Activated B cell treated with CpG ODN at 0.5 μM for 24 hours (primary cell): ENCODE results near the gene KRABD2.
A peak's percentile ranks its signal among the peaks of the same experiment; 100 is the strongest.

Source experiments
- ATAC-seq: fragments of 200-7000 bp; cut with Tn5 transposase; one replicate; pipeline ENCODE4 v1.10.0; 2021; ENCODE audit warnings: low read depth, mild to moderate bottlenecking, moderate library complexity
- CTCF ChIA-PET: fragments of 350-600 bp; sonication (Branson Sonifier 250); formaldehyde crosslinking; loops from one replicate; lab custom pipeline; 2021; ENCODE audit warnings: antibody characterized with exemption; lab: Charles Lee
- POLR2A ChIA-PET: fragments of 350-600 bp; sonication (Branson Sonifier 250); formaldehyde crosslinking; loops from one replicate; lab custom pipeline; 2021; ENCODE audit warnings: antibody characterized with exemption; lab: Charles Lee
- DNase-seq: peaks from one replicate; pipeline ENCODE4 v3.0.0; 2022
- H3K27ac Mint-ChIP-seq: one replicate; pipeline ENCODE4 v1.8.0; 2020; ENCODE audit warnings: mixed read lengths
- H3K27me3 Mint-ChIP-seq: one replicate; pipeline ENCODE4 v1.8.0; 2021; ENCODE audit warnings: mixed read lengths
- H3K36me3 Mint-ChIP-seq: one replicate; pipeline ENCODE4 v1.8.0; 2021; ENCODE audit warnings: low read depth, mixed read lengths
- H3K4me1 Mint-ChIP-seq: one replicate; pipeline ENCODE4 v1.8.0; 2021; ENCODE audit warnings: mixed read lengths
- H3K4me3 Mint-ChIP-seq: one replicate; pipeline ENCODE4 v1.8.0; 2020; ENCODE audit warnings: mild to moderate bottlenecking, mixed read lengths
- H3K9me3 Mint-ChIP-seq: one replicate; pipeline ENCODE4 v1.8.0; 2020; ENCODE audit warnings: mixed read lengths
- CTCF ChIP-seq: fragments of 200-600 bp; IDR thresholded peaks from one replicate; pipeline ENCODE4 v1.8.0; 2022; ENCODE audit warnings: antibody characterized with exemption, mild to moderate bottlenecking
- intact Hi-C: fragments of 100-400 bp; cut with micrococcal nuclease; formaldehyde crosslinking; loops from one replicate; pipeline ENCODE4 v1.15.1; 2024

KRABD2 gene

GRCh38 chr17:8376271-8377067 is at the start of gene KRABD2:
Gene KRABD2 (minus strand): TSS chr17:8376704.
- ChIA-PET CTCF (interaction anchor here (0.7 to 1.7 kb wide), 7 partner anchors 10 to 409 kb away, joined by 3 to 4 read pairs (median 4); no protein-coding TSS in a partner anchor), POLR2A (interaction anchor here (0.5 to 1.5 kb wide), 14 partner anchors 14 to 825 kb away, joined by 3 to 9 read pairs (median 4); partner anchors contain the start of genes CD68, NDEL1 and SLC25A35)
- Mint-ChIP-seq H3K36me3 (peaks cover 61% of the 10 kb centered on the region), H3K9me3 (no peaks in the 10 kb centered on the region), H3K27ac (peak within 1 kb of the TSS; percentile 80), H3K4me3 (peak within 1 kb of the TSS; percentile 90), H3K27me3 (no peaks in the 10 kb centered on the region), H3K4me1 (peaks cover 53% of the 10 kb centered on the region)
- no peak for TF ChIP-seq CTCF
- DNase-seq = peak; percentile 87
- peak; percentile 100 for ATAC-seq
- intact Hi-C loops = no loop called here

DNA sequence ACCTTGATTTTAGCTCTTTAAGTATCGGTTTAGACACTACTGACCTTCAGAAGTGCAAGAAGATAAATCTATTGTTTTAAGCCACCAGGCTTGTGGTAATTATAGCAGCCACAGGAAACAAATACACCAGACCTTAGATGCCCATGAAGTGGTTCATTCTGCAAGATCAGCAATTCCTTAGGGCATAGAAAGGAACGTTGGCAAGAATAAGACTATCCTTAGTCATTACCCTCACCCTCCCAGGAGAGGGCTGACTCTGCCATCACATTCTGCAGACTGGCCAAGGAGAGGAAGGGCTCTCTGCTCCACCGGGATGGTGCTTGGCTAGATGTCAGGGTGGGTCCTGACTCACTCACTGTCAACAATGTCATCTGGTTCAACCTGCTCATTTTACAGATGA is 45.1 kb upstream of the KRABD2 start:
- ChIA-PET CTCF (interaction anchor here (2.2 kb wide), 1 partner anchor 11 kb away, joined by 10 read pairs; no protein-coding TSS in a partner anchor), POLR2A (no interaction called here)
- Mint-ChIP-seq H3K27me3 (peaks cover 43% of the 10 kb centered on the region), H3K27ac (no peak overlapping the region), H3K4me3 (no peak overlapping the region), H3K4me1 (no peaks in the 10 kb centered on the region), H3K9me3 (no peaks in the 10 kb centered on the region), H3K36me3 (no peaks in the 10 kb centered on the region)
- intact Hi-C loops = no loop called here
- no peak for TF ChIP-seq CTCF
- no peak for DNase-seq
- ATAC-seq = no peak

DNA sequence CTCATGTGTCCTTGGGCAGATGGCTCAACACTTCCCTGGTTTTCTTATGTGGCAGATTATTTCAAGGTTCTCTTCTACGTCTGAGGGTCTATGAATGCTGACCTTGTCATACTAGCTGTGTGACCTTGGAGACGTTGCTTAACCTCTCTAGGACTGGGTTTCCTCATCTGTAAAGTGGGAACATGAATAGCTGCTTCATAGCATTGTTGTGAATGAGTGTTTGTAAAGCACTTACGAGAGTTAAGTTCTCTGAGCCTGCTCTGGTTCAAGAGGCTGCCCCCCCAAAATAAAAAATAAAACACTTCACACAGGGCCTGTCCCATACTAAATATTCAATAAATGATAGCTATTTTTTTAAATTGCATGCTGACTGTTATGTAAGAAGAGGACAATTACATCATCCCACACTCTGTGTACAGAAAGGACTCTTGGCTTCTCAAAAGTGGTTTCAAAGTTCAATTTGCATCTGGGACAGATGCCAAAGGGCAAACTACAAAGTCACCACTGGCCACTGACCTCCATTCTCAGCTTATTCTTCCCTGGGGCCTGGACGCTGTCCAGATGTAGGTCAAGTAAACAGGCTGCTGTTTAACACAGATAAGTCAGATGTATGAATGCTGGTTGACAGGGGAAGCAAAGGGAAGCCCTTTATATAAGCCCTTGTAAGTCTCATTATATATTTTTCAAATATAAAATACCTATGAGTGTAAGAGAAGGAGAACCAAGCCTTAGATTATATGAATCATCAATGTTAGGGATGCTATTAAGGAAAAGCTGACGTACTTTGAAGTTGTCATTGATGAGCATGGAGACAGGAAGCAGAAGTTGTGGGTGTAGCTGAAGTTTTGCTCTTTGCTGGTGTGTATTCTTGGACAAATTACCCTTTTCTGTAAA is 43.8 kb upstream of the KRABD2 start:
- ChIA-PET POLR2A (no interaction called here), CTCF (interaction anchor here (2.2 kb wide), 1 partner anchor 10 kb away, joined by 10 read pairs; no protein-coding TSS in a partner anchor)
- TF ChIP-seq CTCF = no peak
- no peaks in the 10 kb centered on the region for H3K9me3 Mint-ChIP-seq
- no peaks in the 10 kb centered on the region for H3K36me3 Mint-ChIP-seq
- ATAC-seq = no peak
- peaks cover 41% of the 10 kb centered on the region for H3K27me3 Mint-ChIP-seq
- intact Hi-C loops = no loop called here
- H3K4me1 Mint-ChIP-seq = no peaks in the 10 kb centered on the region
- no peak overlapping the region for H3K27ac Mint-ChIP-seq
- H3K4me3 Mint-ChIP-seq = no peak overlapping the region
- no peak for DNase-seq

DNA sequence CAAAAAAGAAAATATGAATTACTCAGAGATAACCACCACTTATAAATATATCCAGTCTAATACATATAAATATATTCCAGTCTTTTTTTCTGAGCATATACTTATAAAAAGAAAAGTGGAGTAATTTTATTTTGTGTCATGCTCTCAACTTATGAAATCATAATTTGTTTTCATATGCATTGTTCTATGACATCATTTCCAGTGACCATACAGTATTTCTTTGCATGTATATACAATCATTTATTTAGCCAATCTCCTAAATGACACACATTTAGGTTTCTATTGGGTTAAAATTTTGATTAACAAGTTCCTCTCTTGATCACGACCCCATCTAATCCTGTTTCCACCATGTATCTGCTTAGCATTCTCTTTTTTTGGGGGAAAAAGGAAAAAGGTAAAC is 42.8 kb upstream of the KRABD2 start:
- no peaks in the 10 kb centered on the region for H3K9me3 Mint-ChIP-seq
- POLR2A ChIA-PET = no interaction called here
- no peaks in the 10 kb centered on the region for H3K36me3 Mint-ChIP-seq
- TF ChIP-seq CTCF = no peak
- H3K4me3 Mint-ChIP-seq = no peak overlapping the region
- DNase-seq = no peak
- no peak overlapping the region for H3K27ac Mint-ChIP-seq
- CTCF ChIA-PET = no interaction called here
- H3K4me1 Mint-ChIP-seq = no peaks in the 10 kb centered on the region
- intact Hi-C loops = no loop called here
- no peak for ATAC-seq
- H3K27me3 Mint-ChIP-seq = peaks cover 39% of the 10 kb centered on the region

DNA sequence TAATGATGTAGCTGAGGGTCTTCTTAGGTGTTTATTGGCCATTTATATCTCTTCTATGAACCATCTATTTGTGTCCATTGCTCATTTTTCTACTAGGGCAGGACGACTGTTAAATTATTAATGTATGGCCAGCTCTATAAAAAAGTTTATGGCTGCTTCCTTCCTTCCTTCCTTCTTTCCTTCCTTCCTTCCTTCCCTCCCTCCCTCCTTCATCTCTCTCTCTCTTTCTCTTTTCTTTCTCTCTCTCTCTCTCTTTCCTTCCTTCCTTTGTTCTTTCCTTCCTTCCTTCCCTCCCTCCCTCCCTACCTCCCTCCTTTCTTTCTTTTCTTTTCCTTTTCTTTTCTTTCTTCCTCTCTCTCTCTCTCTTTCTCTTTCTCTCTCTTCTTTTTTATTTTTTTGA is 42.0 kb upstream of the KRABD2 start:
- Mint-ChIP-seq H3K27me3 (peaks cover 36% of the 10 kb centered on the region), H3K27ac (no peak overlapping the region), H3K4me1 (no peaks in the 10 kb centered on the region), H3K9me3 (no peaks in the 10 kb centered on the region), H3K36me3 (no peaks in the 10 kb centered on the region), H3K4me3 (no peak overlapping the region)
- intact Hi-C loops = no loop called here
- POLR2A ChIA-PET = no interaction called here
- no peak for DNase-seq
- CTCF ChIA-PET = no interaction called here
- ATAC-seq = no peak
- TF ChIP-seq CTCF = no peak
